ENCODE data around the gene TMEM240.

DNA sequence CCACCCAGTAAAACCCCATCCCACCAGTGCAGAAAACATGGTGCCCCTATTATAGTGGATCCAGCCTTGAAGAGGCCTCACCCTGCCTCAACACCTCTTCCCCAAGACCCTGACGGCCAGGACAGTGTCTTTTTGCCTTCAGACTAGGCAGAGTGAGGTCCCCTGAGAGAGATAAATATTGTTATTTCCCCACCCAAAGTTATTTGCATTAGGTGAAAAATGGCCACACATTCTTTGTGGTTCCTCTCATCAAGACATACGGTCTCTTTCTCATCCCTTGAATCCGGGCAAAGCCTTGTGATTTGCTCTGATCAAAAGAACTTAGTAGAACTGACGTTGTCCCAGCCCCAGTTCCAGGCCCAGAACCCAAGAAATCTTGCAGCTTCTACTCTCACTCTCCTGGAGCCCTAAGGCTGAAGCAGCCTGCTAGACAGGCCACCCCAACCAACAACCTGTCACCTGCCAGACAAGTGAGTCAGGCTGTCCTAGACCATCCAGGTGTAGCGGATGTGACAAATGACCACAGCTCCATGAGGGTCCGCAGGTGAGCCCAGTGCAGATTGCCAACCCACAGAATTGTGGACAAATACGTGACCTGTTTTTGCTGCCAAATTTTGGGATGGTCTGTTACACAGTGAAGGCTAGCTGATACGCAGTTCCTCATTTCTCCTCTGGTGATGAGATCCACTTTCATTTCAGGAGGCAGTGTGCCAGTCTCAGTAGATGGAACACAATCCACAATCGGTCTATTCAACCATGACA is 42.3 kb upstream of the TMEM240 start:
- TF ChIP-seq EGR1 (IDR thresholded peaks at IDR 0.05; ENCODE audit: borderline replicate concordance in 1 of 2, low read depth in 2 of 2, low read length in 2 of 2) (no peak), ZBED1 (IDR thresholded peaks at IDR 0.05; ENCODE audit: borderline replicate concordance) (no peak), IKZF2 (IDR thresholded peaks at IDR 0.05) (no peak), EZH2 (IDR thresholded peaks at IDR 0.05; ENCODE audit: borderline replicate concordance, control insufficient read depth, low read depth, low read length) (no peak), ESRRA (IDR thresholded peaks at IDR 0.05; ENCODE audit: low read length) (no peak), CHD4 (IDR thresholded peaks at IDR 0.05) (no peak), SREBF2 (IDR thresholded peaks at IDR 0.05; ENCODE audit: low read length) (no peak)
- TF ChIP-seq, protein P1, sequence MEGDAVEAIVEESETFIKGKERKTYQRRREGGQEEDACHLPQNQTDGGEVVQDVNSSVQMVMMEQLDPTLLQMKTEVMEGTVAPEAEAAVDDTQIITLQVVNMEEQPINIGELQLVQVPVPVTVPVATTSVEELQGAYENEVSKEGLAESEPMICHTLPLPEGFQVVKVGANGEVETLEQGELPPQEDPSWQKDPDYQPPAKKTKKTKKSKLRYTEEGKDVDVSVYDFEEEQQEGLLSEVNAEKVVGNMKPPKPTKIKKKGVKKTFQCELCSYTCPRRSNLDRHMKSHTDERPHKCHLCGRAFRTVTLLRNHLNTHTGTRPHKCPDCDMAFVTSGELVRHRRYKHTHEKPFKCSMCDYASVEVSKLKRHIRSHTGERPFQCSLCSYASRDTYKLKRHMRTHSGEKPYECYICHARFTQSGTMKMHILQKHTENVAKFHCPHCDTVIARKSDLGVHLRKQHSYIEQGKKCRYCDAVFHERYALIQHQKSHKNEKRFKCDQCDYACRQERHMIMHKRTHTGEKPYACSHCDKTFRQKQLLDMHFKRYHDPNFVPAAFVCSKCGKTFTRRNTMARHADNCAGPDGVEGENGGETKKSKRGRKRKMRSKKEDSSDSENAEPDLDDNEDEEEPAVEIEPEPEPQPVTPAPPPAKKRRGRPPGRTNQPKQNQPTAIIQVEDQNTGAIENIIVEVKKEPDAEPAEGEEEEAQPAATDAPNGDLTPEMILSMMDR (IDR thresholded peaks at IDR 0.05 in 2 of 3, conservative IDR thresholded peaks at IDR 0.05 in 1 of 3; ENCODE audit: control insufficient read depth in 2 of 3, extremely low read depth in 1 of 3, insufficient read depth in 1 of 3, low read depth in 3 of 3, low read length in 3 of 3), result no peak
- TF ChIP-seq, protein P2, sequence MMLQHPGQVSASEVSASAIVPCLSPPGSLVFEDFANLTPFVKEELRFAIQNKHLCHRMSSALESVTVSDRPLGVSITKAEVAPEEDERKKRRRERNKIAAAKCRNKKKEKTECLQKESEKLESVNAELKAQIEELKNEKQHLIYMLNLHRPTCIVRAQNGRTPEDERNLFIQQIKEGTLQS (IDR thresholded peaks at IDR 0.05; ENCODE audit: borderline replicate concordance, extremely low read depth, low read depth, low read length), result no peak

Data from GM12878 (cell line).